Measurements from ENCODE around the gene PIK3R1.

Gene PIK3R1

DNA sequence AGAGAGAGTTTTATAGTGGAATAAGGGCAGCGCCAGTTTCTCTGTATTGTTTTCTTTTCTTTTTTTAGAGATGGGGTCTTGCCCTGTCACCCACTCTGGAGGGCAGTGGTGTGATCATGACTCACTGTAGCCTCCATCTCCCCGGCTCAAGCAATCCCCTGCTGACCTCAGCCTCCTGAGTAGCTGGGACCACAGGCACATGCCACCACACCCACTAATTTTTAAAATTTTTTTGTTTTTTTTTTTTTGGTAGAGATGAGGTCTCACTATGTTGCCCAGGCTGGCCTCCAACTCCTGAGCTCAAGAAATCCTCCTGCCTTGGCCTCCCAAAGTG is 119.0 kb downstream of the PIK3R1 start:
- DNase-seq = no peak

DNA sequence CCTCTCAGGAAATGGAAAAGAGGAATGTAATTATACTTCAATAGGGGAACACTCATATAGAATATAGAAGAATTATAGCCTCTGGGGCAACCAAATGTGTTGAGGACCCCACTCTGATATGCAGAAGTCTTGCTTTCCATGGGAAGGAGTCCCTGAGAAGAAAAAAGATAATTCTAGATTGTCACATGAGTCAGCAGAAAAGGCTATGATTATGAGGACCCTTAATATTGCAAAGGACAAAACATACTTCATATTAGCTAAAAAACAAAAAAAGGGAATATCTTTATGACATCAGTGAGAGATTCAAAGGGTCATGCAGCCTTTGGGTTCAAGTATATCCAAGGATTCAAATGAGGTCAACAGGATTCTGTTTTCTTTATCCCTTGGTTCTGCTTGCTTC is 119.5 kb downstream of the PIK3R1 start:
- DNase-seq = no peak

DNA sequence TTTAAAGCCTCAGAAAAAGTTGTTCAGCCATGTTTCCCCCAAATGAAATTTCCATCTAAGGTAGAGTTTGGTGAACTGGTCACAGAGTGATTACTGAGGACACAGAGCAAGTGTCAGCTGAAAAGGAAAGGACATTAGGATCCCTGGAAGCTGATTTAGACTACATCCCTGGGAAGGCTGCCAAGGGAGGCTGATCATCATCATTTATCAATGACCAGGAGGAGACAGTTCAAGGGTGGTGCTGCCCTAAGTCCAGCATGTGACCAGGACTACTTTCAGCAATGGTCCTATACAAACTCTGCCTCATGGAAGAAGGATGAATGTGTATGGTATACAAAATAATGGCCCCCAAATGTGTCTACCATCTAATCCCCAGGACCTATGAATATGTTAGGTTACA is 120.6 kb downstream of the PIK3R1 start:
- no peak for DNase-seq

DNA sequence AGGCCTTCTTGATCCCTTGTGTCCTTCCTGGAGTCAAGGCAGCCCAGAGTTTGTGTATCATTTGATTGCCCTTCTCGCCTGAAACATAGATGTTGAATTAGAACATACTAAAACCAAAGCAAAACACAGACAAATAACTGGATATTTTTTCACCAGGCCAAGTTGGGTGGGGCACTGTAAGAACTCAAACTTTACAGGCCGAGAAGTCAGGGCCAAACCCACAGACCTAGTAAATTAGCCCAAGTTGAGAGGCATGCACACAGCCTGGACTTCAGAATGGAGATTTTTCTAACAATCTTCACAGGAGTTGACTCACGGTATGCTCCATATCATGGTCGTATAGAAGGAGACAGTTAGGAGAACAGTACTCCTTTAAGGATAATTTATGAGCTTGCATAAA is 121.7 kb downstream of the PIK3R1 start:
- no peak for DNase-seq

DNA sequence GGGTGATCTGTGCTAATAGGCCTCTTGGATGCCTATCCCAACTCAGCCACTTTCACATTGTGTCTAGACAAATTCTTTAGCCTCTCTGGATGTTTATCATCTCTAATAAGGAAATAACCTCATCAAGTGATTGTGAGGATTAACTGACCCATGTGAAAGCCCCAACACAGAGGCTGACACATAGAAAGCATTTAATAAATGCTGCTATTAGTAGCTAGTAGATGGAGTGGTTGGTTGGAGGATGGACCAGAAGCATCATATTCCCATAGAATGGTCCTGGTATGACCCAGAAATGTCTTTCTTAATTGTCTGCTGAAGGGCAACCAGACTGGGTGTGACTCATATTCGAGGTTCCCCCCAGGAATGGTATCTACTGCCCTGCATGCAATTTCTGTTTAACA is 124.4 kb downstream of the PIK3R1 start:
- DNase-seq = no peak

DNA sequence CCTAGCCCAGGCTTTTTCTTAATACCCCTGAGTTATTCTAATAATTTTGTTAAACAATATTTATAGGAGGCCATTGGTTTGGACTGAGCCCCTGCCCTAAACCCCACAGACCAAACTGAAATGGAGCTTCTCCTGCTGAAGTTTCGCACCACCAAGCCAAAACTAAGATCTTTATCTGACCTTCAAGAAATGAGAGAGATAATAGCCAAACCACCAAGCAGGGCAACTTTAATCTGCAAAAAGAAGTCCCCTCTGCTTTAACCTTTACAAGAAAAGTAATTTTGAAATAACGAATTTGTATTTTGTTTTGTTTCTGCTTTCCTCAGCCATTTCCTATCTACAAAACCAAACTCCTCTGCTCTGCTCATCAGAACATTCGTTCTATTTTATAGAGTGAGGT is 125.5 kb downstream of the PIK3R1 start:
- no peak for DNase-seq

DNA sequence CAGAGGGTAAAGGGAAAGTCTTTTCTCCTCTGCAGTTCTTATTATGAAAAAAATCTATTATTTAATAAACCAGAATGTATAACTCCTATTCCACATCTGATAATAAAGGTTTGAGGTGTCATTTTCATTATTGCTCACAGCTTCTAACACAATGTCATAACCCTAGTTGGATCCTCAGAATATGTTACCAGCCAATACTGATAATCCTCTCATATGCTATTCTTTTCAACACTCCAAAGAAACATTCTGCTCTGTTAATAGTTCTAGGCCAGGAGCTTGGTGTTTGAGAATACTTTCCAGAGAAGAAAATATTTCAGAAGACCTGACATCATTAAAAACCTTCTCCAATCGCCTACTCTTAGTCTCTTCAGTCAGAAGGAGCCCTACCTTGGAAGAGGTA is 127.1 kb downstream of the PIK3R1 start:
- no peak for DNase-seq

DNA sequence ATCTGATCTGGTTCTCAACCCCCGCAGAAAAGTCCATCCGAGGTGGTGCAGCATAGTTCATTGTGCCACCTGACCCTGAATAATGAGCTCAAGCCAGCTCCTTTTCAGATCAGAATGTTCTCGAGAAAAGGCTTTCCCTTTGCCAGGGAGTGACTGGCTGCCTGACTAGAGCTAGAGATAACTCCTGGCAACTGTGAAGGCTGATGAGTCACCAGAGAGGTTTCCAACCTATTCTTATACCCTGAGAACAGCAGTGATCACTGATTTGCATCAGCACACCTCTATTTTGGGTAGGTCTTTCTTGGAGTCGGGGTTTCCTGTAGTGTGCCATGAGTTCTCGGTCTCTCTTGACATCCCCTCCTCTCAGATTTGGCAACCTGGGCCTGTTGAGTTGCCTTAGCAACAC is 127.9 kb downstream of the PIK3R1 start:
- DNase-seq = peak; percentile 20 to 34

DNA sequence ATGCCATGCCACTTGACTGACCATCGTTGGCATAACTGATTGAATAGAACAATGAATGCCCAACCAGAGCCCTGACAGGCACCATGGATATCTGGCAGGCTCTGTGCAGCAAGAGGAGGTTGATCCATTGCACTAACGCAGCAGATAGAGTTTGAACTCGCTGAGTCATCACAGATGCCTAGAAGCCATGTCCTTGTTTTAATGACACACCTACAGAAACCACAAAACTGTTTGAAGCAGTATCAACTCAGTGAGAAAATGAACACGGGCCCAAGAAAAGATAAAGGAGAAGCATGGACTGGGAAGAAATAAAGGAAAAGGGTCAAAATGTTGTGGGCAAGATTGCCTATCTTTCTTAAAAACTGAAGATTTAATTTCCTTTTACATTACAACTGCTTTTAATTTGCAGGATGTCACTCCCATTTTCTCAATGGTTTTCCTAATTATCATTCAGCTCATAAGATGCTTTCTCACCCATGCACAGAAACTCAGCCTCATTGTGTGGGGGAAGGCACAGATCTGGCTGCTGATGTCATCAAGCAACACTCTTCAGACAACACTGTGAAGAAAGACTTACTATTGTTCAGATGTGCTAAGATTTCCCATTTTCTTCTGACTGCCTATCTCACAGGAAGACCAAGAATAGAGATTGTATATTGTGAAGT is 129.0 kb downstream of the PIK3R1 start:
- peak; percentile 9 to 19 for DNase-seq

DNA sequence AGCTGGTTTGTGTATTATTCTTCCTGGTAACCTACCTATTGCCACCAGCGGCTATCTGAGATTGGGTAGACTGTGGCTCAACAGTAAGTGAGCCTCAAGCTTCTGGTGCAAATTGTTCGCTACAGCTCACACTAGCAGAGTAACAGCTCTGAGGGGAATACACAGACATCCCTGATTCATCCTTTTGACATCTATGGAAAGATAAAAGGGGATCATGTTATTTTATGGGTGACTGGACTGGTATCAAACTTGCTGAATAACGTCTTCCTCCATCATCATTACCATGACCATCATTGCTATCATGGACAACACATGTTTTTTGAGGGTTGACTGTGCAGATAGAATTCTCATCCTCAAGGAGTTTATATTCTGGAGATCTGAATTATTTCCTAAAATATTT is 129.6 kb downstream of the PIK3R1 start:
- DNase-seq = no peak

DNA sequence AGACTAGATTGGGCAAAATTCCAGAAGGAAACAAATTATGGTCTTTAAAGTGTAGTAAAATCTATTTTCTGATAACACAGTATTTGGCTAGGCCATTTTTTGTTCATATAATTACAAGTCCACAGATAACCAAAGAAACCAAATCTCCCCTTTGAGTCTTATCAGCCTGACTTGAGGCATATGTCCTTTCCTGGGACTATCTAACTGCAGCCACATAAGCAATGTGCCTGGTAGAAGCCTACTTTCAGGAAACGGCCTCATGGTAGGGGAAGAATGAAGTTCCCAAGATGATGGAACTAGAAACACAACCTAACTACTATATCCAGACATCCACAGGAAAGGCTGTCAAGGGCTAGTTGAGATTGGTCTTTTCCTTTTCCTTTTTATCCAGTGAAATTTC is 130.0 kb downstream of the PIK3R1 start:
- DNase-seq = no peak

DNA sequence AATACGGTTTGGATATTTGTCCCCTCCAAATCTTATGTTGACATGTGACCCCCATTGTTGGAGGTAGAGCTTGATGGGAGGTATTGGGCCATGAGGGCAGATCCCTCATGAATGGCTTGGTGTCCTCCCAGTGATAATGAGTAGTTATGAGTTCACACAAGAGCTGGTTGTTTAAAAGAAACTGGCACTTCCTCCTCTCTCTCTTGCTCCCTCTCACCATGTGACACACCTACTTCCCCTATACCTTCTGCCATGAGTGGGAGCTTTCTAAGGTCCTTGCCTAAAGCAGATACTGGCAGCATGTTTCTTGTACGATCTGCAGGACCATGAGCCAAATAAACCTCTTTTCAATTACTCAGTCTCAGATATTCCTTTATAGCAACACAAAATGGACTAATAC is 132.0 kb downstream of the PIK3R1 start:
- no peak for DNase-seq

DNA sequence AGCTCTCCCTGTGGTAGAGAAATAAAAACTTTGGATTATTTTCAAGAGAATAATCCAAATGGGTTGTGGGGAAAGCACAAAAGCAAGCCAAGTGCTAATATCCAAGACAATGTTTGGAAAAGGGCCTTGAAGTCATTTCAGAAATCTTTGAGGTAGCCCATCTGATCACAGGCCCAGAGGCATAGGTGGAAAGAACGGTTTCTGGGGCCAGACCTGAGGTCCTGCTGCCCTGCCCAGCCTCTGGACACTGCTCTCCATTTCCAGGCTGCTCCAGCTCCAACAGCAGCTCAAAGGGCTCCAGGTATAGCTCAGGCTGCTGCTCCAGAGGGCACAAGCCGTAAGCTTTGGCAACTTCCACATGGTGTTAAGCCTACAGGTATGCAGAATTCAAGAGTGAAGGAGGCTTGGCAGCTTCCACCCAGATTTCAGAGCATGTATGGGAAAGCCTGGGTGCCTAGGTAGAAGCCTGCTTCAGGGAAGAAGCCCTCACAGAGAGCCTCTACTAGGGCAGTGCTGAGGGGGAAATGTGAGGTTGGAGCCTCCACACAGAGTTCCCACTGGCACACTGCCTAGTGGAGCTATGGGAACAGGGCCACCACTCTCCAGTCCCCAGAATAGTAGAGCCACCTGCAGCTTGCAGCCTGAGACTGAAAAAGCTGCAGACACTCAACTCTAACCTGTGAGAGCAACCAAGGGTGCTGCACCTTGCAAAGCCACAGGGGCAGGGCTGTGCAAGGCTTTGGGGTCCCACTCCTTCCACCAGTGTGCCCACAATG is 133.1 kb downstream of the PIK3R1 start:
- DNase-seq = no peak

DNA sequence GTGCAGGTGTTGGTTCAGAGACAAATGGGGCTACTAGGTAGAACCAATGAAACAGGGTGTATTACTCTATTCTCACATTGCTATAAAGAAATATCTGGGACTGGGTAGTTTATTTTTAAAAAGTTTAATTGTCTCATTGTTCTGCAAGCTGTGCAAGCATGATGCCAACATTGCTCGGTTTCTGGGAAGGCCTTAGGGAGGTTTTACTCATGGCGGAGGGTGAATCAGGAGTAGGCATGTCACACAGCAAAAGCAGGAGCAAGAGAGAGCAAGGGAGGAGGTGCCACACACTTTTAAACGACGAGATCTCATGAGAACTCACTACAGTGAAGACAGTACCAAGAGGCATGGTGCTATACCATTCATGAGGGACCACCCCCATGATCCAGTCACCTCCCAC is 134.6 kb downstream of the PIK3R1 start:
- DNase-seq = no peak
